Stimulated activated CD4-positive, alpha-beta T cell treated with anti-CD3 and anti-CD28 coated beads, Interleukin-15, amount 100 ng/mL, for 1 hour (primary cell): Measurements from ENCODE around the gene TTC31.
A peak's percentile ranks its signal among the peaks of the same experiment; 100 is the strongest.
"Not testable (repeated sequence)": the region's sequence is repeated elsewhere in the genome, so short reads cannot be mapped to it uniquely, and the experiment has no call there.

Experiments
- DNase-seq, 2 donors: peaks; one replicate each; pipeline ENCODE4 v3.0.0-alpha.2; 2020; ENCODE audit warnings: low read depth in 1 of 2, low spot score in 1 of 2

The TTC31 gene

GRCh38 chr2:74482801-74483674 is at the start of gene TTC31, which contains the start of gene CCDC142:
Gene TTC31 (plus strand): TSS chr2:74483081. CDS start chr2:74483096, 15 bp downstream.
Gene CCDC142 (minus strand): TSS chr2:74482998. CDS start chr2:74482837, 161 bp downstream.
- peak; percentile 80 to 81 for DNase-seq

GRCh38 chr2:74436111-74436805 is 46.6 kb upstream of the TTC31 start:
- no peak for DNase-seq

- no peak for DNase-seq
Observed at GRCh38 chr2:74436848-74437695, 45.8 kb upstream of the TTC31 start.

GRCh38 chr2:74438248-74438647 is 44.6 kb upstream of the TTC31 start:
- no peak for DNase-seq

GRCh38 chr2:74439373-74439772 is 43.5 kb upstream of the TTC31 start:
- DNase-seq: no peak

- no peak for DNase-seq
Observed at GRCh38 chr2:74439803-74440377, 43.0 kb upstream of the TTC31 start.

GRCh38 chr2:74440378-74441169 is 42.3 kb upstream of the TTC31 start:
- peak in 1 of 2 donors; percentile 39 for DNase-seq

GRCh38 chr2:74441170-74441689 is 41.7 kb upstream of the TTC31 start:
- no peak for DNase-seq

GRCh38 chr2:74441690-74442482 is 41.0 kb upstream of the TTC31 start, which contains the start of gene RTKN:
Gene RTKN (minus strand): TSS chr2:74441937. CDS start chr2:74441816, 121 bp downstream.
- DNase-seq: no peak

GRCh38 chr2:74442483-74443297 is 40.2 kb upstream of the TTC31 start:
- DNase-seq: not testable (repeated sequence)

- DNase-seq: no peak
Observed at GRCh38 chr2:74444498-74445318, 38.2 kb upstream of the TTC31 start.

- no peak for DNase-seq
Observed at GRCh38 chr2:74447230-74447999, 35.5 kb upstream of the TTC31 start.

- DNase-seq: no peak
Observed at GRCh38 chr2:74448771-74449170, 34.1 kb upstream of the TTC31 start.

GRCh38 chr2:74450570-74451190 is 32.2 kb upstream of the TTC31 start:
- DNase-seq: no peak

GRCh38 chr2:74454654-74455511 is 28.0 kb upstream of the TTC31 start, which contains the start of gene INO80B:
Gene INO80B (plus strand): TSS chr2:74455087. CDS start chr2:74455117, 30 bp downstream.
- DNase-seq: peak; percentile 91 to 96
